NCI-H748 (cell line): ENCODE results near the gene HMSD.
"Not testable (repeated sequence)": the region's sequence is repeated elsewhere in the genome, so short reads cannot be mapped to it uniquely, and the experiment has no call there.

Experiments
- DNase-seq: peaks from one replicate; lab custom pipeline; 2025; ENCODE audit not compliant: unreplicated experiment; lab: John Stamatoyannopoulos, UW

Gene HMSD, protein sequence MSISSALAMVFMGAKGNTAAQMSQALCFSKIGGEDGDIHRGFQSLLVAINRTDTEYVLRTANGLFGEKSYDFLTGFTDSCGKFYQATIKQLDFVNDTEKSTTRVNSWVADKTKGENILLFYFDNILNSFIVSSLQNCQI

DNA sequence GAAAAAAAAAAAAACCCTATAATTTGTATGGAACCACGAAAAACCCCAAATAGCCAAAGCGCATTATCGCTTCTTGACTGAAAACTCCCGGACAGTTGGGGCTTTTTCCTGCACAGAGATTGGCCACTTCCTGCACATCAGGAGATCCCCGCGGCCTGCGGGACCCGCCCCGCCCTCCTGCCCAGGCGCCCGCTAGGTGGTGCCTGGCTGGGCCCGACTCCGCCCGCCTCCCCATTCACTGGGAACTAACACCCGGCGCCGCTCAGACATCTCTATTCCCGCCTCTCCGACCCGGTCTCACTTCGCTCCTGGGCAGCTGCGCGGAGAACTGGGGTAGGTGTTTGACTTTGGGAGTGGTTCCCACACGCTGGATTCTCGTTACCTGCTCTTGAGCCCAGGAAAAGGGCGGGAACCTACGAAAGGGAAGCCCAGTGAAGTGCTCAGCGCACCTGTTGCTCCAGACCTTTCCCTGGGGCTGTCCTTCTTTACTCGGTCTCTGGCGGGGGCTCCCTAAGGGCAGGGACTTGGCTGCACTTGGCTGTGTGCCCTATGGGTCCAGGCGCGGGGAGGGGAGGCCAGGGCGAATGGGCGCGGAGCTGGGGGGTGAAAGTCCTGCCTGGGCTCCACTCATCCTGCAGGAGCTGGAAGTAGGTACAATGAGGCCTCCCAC, at the start of gene HMSD:
Gene HMSD, plus strand, starts transcription at position 234 of the 670 bp plus-strand sequence. CDS start 4,155 bp downstream, outside the sequence.
- peak; percentile 96 for DNase-seq

DNA sequence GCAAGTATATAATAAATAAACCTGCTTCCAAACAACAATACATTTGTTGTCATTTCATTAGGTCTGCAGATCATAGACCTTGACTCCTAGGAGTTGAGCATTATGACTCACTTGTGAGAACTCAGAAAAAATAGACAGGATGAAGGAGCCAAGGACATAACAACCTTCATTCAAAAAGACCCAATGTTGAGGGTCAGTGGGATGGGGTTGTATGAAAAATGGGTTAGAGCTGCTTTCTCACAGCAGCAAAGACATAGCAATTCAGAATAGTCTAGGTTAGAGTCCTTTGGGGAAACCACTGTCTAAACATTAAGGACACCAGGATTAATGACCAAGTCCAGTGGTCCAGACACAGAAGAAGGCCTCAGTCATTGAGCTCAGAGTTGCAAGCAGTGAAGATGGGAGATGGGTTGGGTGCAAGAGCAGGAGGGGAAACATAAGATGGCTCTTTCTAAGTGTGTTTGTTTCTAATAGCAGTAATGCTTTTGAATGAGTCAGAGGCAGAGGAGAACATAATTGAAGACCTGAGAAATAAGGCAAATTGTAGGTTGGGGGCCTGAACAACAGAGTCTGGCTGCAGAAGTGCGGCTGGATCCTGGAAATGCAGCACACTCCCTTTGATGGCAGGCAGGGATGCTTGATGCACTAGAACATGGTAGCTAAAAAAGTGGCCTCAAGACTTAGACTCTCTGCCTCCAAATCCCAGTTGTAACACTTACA, 45.1 kb upstream of the HMSD start:
- no peak for DNase-seq

DNA sequence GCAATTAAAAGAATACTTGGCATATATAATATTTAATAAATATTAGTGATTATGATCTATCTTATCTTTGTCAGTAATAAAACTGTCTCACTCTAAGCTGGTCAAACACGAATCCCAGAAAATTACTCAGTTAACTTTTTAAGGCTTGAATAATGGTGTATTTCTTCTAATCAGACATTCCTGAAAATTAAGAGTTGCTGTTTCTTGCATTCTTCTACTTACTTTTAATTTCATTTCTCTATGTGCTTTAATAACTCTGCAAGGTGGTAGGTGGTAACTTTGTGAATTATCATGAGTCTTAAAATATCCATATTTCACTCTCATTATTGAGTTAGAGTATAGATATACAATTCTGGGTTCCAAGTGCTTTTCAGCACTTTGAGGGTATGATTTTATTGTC, 44.4 kb upstream of the HMSD start:
- DNase-seq = no peak

DNA sequence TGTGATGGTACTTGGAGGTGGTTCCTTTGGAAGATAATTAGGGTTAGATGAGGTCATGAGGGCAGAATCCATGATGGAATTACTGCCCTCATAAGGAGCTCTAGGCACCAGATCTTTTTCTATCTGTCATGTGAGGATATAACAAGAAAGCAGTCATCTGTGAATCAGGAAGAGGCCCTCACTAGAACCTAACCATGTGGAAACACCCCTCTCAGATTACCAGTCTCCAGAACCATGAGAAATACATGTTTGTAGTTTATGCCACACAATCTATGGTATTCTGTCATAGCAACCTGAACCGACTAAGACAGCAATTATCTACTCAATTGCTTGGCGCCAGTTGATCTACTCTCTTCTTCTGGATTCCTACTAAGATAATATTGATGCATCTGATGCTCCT, 43.7 kb upstream of the HMSD start:
- peak; percentile 27 for DNase-seq

DNA sequence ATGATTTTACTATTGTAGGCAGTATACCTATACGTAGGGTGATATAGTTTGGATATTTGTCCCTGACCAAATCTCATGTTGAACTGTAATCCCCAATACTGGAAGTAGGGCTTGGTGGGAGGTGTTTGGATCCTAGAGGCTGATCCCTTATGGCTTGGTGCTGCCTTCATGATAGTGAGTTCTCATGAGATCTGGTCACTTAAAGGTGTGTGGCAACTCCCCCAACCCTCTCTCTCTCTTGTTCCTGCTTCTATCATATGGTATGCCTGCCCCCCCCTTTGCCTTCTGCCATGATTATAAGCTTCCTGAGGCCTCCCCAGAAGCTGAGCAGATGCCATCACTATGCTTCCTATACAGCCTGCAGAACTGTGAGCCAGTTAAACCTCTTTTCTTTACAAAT, 43.0 kb upstream of the HMSD start:
- DNase-seq = no peak

DNA sequence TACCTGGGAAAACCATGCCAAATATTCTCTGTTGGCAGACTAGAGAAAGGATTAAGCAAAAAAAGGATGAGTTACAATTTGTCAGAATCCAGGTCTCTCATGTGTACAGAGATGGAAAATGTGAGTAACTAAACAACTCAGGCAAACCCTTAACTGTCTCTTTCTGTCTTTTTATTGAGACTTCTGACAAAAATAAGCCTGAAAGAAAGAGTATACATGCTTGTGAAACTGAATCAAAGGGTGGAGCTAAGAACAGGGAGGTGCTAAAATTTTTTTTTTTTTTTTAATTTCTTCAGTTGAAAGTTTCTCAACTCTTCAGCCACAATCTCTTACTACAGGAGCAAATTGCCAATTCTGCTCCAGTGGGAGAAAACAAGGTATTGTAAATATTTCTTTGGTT, 41.4 kb upstream of the HMSD start, which contains the start of gene SERPINB10:
Gene SERPINB10, plus strand, starts transcription at position 295 of the 400 bp plus-strand sequence. CDS start 7,553 bp downstream, outside the sequence.
- no peak for DNase-seq

DNA sequence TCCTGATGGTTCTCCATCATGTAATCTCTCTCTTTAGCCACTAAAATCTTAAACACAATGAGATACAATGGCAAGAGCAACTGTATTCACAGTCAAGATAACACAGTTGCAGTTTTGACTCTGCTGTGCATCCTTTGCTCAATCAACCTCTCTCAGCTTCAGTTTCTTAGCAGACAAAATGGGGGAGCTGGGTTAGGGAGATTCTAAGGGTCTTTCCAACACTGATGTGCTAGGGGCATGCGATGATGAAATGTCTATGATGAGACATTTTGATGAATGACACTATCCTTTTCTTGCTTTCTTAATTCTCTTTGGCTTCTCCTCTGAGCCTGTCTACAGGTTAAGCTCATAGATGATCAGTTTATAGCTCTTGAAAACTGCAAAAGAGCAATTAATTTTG, 40.2 kb upstream of the HMSD start:
- DNase-seq = no peak

DNA sequence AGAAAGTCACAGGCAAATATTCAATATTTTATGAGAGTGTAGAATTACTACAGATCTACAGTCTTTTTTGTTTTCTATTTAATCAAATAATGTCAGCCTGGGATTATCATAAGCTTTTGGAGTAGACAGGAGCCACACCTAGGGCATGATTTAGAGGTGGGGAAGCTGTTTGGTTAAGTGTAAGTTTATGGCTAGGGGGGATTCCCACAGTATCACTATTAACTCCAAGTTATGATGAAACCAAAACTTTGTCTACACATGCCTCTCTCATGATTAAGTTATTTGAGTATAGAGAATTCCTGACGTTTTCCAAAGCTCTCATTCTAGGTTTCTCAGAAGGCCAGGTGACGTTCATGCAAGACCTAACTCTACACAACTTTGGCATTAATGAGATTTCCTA, 39.2 kb upstream of the HMSD start:
- no peak for DNase-seq

DNA sequence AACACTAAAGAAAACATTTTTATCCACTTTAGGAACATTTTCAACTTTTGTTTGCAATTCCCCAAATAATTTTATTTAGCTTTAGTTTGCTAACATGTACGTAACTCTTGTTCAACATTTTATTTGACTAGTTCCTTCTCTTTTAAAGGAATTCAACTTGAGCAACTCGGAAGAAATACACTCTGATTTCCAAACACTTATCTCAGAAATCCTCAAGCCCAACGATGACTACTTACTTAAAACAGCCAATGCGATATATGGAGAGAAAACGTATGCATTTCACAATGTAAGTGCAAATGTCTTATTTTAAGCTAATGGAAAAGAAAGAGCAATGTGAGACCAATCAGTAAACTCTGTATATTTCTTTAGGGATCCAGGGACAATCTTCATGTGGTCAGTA, 31.3 kb upstream of the HMSD start:
- no peak for DNase-seq

DNA sequence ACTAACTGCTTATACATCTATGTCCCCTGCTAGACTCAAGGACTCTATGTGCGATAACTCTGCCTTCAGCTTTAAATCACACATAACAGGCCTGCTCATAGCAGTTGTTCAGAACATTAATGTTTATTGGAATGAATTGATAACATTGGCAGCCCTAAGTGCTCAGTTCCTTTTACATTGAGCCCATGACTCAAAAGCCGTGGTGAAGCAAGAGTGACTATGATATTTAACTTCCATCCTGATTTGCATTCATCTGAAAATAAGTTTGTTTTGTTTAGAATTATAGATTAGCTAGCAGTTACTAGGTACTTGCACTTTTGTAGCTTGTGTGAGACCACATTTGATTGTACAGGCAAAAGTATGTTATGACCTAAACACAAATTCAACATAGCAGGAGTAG, 27.1 kb upstream of the HMSD start:
- no peak for DNase-seq

DNA sequence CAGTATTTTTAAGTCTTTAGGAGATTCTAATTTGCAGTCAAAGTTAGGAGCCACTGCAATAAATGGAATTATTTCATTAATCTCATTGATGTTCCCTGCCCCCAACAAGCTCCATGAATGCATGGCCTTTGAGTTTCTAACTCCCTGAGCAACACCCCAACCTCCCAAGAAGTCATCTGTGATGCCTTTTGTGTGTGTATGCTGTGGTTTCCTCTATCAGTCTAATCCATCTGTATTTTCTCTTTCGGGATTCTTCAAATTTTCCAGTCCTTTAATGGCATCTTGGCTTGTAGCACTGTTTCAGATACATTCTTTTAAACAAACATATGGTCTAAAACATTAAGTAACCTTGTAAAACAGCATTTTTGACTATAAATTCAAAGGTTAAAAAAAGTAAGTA, 24.6 kb upstream of the HMSD start:
- no peak for DNase-seq

DNA sequence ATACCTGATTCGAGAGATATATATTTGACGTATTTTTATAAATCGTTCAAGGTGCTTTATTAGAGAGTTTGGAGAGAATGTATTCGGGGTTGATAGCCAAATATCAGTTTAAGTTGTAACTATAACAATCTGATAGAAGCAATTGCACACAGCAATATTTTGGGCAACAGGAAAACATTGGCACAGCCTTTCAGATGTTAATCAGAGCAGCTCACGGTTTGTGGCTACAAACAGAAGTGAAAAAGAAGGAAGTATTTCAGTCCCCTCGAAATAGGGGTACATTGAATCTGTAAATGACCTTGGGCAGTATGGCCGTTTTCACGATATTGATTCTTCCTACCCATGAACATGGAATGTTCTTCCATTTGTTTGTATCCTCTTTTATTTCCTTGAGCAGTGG, 20.8 kb upstream of the HMSD start:
- DNase-seq = no peak

DNA sequence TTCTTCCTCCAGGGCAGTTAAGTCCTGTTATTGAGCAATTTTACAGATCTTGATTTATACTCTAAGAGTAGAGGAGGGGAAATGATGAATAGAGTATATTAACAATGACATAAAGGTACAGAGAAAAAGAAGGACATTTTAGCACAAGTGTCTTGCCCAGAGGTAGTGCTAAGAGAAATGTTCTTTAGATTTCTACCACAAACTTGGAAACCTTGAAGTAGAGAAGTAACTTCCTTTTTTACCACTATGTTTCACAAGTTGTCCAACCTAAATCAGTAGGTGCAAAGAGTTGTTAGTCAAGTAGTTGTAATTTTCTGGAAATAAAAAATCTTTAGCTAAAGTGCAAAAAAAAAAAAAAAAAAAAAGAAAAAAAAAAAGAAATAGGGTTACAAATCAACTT, 19.7 kb upstream of the HMSD start:
- DNase-seq = not testable (repeated sequence)

DNA sequence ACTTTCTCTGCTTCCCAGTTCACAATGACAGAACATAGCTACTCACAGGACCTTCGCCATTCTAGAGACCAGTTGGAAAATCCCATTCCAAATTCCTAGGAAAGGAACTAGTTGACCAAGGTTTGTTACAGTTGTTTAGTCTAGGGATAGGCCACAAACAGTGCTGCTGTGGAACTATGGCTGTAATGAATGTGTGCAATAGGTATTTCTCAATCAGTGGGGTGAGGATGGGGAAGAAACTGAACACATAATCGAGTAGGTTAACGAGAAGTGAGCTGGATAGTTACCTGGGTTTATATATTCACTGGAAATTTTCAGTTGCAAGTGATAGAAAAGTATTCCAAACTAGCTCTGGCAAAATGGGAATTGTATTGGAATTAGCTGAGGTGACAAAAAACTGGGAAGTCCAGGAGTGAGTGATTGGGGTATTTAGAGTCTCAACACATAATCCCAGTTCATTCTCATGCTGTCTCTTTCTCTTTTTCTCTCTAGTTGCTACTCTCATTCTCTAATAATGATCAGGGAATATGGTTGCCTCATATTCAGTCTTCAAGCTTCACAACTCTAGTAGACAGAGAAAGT, 18.2 kb upstream of the HMSD start:
- DNase-seq = no peak

DNA sequence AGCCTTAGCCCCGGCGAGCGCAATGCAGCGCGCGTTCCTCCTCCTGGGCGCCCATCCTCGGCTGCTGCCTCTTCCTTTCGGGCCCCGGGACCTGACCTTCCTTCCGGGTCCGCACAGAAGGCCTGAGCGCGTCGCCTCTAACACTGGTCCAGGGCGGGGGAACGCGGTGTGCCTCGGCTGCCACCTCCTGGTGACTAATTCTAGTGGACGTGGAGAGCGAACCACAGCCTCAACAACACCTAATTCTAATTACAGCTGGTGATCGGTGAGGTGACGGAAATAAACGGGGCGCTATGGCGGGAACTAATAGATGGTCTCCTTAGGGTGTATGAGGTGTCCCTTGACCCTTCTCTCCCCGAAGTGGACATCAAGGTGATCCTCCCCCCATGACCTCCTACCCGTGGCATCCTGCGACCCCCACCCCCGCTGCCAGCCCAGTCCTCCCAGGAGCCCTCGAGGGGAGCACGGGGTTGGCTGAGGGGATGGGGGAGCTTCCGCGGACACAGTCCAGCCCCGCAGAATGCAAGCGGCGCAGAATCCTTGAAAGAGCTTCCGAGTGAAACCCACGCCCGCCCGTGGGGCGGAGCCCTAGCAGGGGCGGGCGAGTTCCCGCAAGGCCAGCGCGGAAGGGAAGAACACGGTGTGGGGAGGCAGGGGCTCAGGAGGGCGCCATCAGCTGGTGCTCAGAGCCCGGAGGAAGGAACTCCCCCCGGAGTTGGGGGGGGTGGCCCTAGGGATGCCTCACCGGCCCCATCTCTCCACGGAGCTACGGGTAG, 12.8 kb upstream of the HMSD start:
- peak; percentile 85 for DNase-seq

DNA sequence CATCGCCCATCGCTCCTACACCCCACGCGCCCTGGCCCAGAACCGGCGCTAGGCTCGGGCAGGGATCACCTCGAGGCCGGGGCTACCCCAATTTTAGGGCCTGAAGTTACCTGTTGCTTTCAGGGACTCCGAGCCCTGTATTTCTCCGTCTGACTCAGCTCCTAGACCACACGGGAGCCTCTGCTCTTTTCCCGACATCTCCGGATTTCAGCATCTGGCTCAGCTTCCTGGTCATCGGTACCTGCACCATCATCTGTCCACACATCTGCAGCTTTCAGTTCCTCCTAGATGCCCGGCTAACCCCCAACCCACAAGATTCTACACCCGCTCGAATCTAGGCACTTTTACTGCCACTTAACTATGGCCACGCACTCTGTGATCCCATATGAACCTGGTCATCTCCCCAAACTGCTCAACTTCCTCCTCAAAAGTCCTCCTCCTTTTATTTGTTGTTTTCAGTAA, 12.1 kb upstream of the HMSD start:
- no peak for DNase-seq

DNA sequence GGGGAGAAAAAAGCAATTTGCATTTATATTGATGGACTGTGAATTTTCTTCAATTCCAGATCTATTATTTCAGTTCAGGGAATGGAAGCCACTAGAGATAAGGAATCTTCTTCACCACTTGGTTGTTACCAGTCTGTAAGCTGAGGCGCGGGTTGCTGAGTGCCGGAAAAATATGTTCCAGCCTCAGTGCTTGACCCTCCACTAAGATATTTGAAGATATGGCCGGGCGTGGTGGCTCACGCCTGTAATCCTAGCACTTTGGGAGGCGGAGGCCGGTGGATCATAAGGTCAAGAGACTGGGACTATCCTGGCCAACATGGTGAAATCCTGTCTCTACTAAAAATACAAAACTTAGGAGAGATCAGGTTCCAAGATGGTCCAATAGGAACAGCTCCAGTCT, 9.1 kb upstream of the HMSD start:
- DNase-seq = no peak

DNA sequence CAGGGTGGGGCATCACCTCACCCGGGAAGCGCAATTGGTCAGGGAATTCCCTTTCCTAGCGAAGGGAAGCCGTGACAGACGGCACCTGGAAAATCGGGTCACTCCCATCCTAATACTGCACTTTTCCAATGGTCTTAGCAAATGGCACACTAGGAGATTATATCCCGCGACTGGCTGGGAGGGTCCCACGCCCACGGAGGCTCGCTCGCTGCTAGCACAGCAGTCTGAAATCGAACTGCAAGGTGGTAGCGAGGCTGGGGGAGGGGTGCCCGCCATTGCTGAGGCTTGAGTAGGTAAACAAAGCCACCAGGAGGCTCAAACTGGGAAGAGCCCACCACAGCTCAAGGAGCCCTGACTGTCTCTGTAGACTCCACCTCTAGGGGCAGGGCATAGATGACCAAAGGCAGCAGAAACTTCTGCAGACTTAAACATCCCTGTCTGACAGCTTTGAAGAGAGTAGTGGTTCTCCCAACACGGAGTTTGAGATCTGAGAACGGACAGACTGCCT, 8.5 kb upstream of the HMSD start:
- not testable (repeated sequence) for DNase-seq

DNA sequence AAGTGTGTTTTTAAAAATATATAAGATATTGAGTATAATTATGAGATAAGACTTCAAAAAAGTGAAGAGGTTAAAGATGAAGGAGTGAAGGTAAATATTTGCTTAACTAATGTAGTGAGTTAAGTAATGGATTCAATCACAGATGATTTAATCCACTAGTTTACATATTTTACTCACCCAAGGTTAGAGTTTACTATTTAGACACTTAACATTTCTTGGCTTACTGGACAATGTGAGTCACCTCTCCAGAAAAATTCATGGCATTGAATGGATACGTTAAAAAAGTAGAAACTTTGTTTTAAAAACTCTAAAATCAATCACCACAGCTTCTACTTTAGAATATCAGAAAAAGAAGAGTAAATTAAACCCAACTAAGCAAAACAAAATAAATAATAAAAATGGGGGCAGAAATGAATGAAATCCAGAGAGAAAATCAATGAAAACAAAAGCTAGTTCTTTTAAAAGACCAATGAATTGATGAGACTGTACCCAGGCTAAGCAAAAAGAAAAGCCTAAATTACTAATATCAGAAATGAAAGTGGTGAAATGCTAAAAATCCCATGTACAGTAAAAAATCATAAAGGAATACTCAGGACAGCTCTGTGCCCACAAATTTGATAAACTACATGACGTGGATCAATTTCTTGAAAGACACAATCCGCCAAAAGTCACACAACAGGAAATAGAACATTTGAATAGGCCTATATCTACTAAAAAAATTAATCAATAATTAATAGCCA, 1.9 kb upstream of the HMSD start:
- no peak for DNase-seq

DNA sequence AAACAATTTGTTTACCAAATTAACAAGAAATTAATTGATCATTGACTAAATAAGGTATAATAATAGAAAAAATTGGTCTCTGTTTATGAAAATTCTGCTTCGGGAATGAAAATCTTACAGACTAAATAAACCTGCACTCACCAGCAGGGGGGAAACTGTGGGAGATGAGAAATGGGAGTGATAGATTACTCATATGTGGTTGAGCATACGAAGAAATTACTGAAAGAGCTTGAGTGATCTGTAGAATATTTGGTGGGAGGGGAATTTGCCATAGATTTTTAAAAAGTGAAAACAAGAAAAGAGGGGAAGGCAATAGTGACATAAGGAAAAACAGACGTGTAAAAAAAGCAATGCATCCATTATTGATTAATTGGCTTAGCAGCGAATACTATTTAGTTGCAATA, 2.2 kb downstream of the HMSD start:
- DNase-seq = no peak
